PC-3 (cell line): ENCODE measurements around the gene GPN1. TPM values are rescaled to one million over a fixed set of nuclear protein-coding genes. Genes with fewer than 3 reads are reported as not detected.

Experiments
- ATAC-seq: fragments of 200-7000 bp; cut with Tn5 transposase; 2 replicates; pipeline ENCODE4 v1.9.1; 2020; ENCODE audit warnings: mild to moderate bottlenecking, moderate library complexity
- BruUV-seq: library from RNA; stranded (reverse); fragments of 400-500 nt; replicated peaks from 2 replicates; lab custom pipeline; 2021; lab: Mats Ljungman, UMichigan
- CTCF ChIA-PET: fragments of 300-600 bp; sonication (Branson Sonifier 250); formaldehyde crosslinking; loops from one replicate; lab custom pipeline; 2022; ENCODE audit warnings: antibody characterized with exemption; lab: Charles Lee
- POLR2A ChIA-PET: fragments of 300-600 bp; sonication (Branson Sonifier 250); formaldehyde crosslinking; loops from one replicate; lab custom pipeline; 2022; ENCODE audit warnings: antibody characterized with exemption; ENCODE audit not compliant: unreplicated experiment; lab: Charles Lee
- DNase-seq: peaks from one replicate; pipeline ENCODE4 v3.0.0-alpha.2; 2015
- H2AFZ ChIP-seq: fragments of 300-600 bp; sonication (generic); 2 replicates; pipeline ENCODE4 v1.6.0; 2016; ENCODE audit warnings: antibody characterized with exemption, low read length
- H3F3A ChIP-seq: fragments of 300-600 bp; sonication (generic); one replicate; pipeline ENCODE4 v1.6.0; 2017; ENCODE audit warnings: antibody characterized with exemption, low read length, control low read depth, mild to moderate bottlenecking; ENCODE audit not compliant: unreplicated experiment
- H3K27ac ChIP-seq: fragments of 300-600 bp; sonication (generic); 2 replicates; pipeline ENCODE4 v1.5.1; 2016; ENCODE audit warnings: mild to moderate bottlenecking, low read length
- H3K27me3 ChIP-seq: fragments of 300-600 bp; sonication (generic); 2 replicates; pipeline ENCODE4 v1.6.1; 2016; ENCODE audit warnings: low read length, mixed read lengths
- H3K36me3 ChIP-seq: fragments of 300-600 bp; sonication (generic); 2 replicates; pipeline ENCODE4 v1.6.1; 2016; ENCODE audit warnings: low read depth, mixed run types, low read length, mixed read lengths
- H3K4me1 ChIP-seq: fragments of 300-600 bp; sonication (generic); 2 replicates; pipeline ENCODE4 v1.5.1; 2016; ENCODE audit warnings: low read length; ENCODE audit not compliant: insufficient read depth
- H3K4me2 ChIP-seq: fragments of 300-600 bp; sonication (generic); 2 replicates; pipeline ENCODE4 v1.6.0; 2016; ENCODE audit warnings: low read length
- H3K4me3 ChIP-seq: fragments of 300-600 bp; sonication (generic); 2 replicates; pipeline ENCODE4 v1.5.1; 2016; ENCODE audit warnings: mild to moderate bottlenecking, low read length, mixed read lengths
- H3K79me2 ChIP-seq: fragments of 300-600 bp; sonication (generic); 2 replicates; pipeline ENCODE4 v1.6.1; 2017; ENCODE audit warnings: low read length, mixed read lengths
- H3K9ac ChIP-seq: fragments of 300-600 bp; sonication (generic); 2 replicates; pipeline ENCODE4 v1.6.0; 2016; ENCODE audit warnings: mild to moderate bottlenecking, low read length
- H3K9me2 ChIP-seq: fragments of 300-600 bp; sonication (generic); replicated peaks from 2 replicates; pipeline ENCODE4 v1.6.1; 2016; ENCODE audit warnings: mixed run types, low read length, mixed read lengths
- H3K9me3 ChIP-seq: fragments of 300-600 bp; sonication (generic); 2 replicates; pipeline ENCODE4 v1.6.1; 2016; ENCODE audit warnings: low read length, mixed read lengths
- H4K20me1 ChIP-seq: fragments of 300-600 bp; sonication (generic); 2 replicates; pipeline ENCODE4 v1.6.1; 2016; ENCODE audit warnings: low read length, mixed read lengths
- EZH2 ChIP-seq: fragments of 300-600 bp; sonication (generic); IDR thresholded peaks from one replicate; pipeline ENCODE4 v1.6.1; 2017; ENCODE audit warnings: antibody characterized with exemption, mild to moderate bottlenecking, low read length; ENCODE audit not compliant: unreplicated experiment
- EZH2phosphoT487 ChIP-seq: fragments of 300-600 bp; sonication (generic); IDR thresholded peaks from 2 replicates; pipeline ENCODE4 v1.6.1; 2018; ENCODE audit warnings: mild to moderate bottlenecking, antibody characterized with exemption, low read length, borderline replicate concordance
- intact Hi-C: fragments of 100-400 bp; cut with micrococcal nuclease; formaldehyde crosslinking; loops from 2 replicates; pipeline ENCODE4 v1.9.0; 2023
- total RNA-seq: library from RNA; depleted of rRNA; stranded (reverse); fragments of >200 nt; gene quantifications from 2 replicates; pipeline ENCODE4 v1.2.3, GENCODE V29; 2014
- TF ChIP-seq, protein P1 (sequence below): fragments of 300-600 bp; sonication (generic); conservative IDR thresholded peaks from 2 replicates; pipeline ENCODE4 v1.5.1; 2017; ENCODE audit warnings: antibody characterized with exemption, low read depth, mild to moderate bottlenecking, low read length

The GPN1 gene
- total RNA-seq, 1 experiment from 2014 or later = 46.8 TPM

DNA sequence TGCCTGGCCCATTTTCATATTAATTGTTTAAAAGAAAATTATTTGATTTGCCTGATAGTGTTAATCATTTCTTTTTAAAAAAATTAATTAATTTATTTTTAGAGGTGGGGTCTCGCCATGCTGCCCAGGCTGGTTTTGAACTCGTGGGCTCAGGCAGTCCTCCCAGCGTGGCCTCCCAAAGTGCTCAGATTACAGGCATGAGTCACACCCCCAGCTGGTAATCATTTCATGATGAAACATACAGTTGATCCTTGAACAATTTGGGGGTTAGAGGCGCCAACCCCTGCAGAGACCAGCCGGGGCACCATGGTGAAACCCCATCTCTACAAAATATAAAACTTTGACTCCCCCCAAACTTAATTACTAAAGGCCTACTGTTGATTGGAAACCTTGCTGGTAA lies 7.9 kb downstream of the GPN1 start:
- H3K4me2 ChIP-seq = no peak overlapping the region
- no peak for DNase-seq
- no peaks in the 10 kb centered on the region for H4K20me1 ChIP-seq
- intact Hi-C loops = no loop called here
- ChIA-PET CTCF (no interaction called here), POLR2A (no interaction called here)
- no peak overlapping the region for H3K4me3 ChIP-seq
- peaks cover 22% of the 10 kb centered on the region for H3K4me1 ChIP-seq
- H3K9me3 ChIP-seq = no peaks in the 10 kb centered on the region
- no peak for TF ChIP-seq EZH2phosphoT487
- TF ChIP-seq, protein P1, sequence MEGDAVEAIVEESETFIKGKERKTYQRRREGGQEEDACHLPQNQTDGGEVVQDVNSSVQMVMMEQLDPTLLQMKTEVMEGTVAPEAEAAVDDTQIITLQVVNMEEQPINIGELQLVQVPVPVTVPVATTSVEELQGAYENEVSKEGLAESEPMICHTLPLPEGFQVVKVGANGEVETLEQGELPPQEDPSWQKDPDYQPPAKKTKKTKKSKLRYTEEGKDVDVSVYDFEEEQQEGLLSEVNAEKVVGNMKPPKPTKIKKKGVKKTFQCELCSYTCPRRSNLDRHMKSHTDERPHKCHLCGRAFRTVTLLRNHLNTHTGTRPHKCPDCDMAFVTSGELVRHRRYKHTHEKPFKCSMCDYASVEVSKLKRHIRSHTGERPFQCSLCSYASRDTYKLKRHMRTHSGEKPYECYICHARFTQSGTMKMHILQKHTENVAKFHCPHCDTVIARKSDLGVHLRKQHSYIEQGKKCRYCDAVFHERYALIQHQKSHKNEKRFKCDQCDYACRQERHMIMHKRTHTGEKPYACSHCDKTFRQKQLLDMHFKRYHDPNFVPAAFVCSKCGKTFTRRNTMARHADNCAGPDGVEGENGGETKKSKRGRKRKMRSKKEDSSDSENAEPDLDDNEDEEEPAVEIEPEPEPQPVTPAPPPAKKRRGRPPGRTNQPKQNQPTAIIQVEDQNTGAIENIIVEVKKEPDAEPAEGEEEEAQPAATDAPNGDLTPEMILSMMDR = no peak
- no peak for TF ChIP-seq EZH2
- no peak for ATAC-seq
- no peaks in the 10 kb centered on the region for H3K27me3 ChIP-seq
- H2AFZ ChIP-seq = no peak overlapping the region
- BruUV-seq = no TSS peak
- H3K9ac ChIP-seq = no peak overlapping the region
- H3K27ac ChIP-seq = no peak overlapping the region
- peaks cover 5% of the 10 kb centered on the region for H3F3A ChIP-seq
- peaks cover 49% of the 10 kb centered on the region for H3K36me3 ChIP-seq
- H3K79me2 ChIP-seq = peaks cover 6% of the 10 kb centered on the region
- H3K9me2 ChIP-seq = no peaks in the 10 kb centered on the region

DNA sequence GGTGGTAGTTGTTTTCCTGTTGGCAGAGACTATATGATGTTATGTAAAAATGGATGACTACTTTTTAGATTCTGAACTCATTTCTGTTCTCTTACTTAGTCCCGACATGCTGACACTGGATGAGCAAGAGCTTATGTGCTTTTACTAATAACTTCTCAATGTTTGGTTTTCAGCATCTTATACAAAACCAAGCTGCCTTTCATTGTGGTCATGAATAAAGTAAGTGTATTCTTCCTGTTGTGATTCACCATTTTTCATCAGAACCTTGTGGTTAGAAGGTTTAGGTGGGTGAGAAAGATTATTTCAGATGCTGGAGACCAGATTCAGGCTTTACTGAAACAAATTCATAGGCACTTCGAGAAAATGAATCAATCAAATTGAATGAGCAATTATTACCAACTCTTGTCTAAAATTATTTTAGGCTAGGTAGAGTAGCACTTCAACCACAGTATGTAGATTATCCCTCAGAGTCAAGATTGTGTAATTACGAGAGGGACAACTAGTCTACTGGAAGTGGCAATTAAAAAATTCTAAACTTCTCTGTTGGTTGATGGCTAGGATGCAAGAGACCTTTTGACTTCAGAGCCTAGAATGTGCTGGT lies 9.3 kb downstream of the GPN1 start:
- Histone ChIP-seq H3K36me3 (peaks cover 40% of the 10 kb centered on the region), H3K9ac (peak overlapping the region; percentile 25; the same call in 1 of the 2 replicates), H3F3A (peaks cover 5% of the 10 kb centered on the region), H3K27me3 (no peaks in the 10 kb centered on the region), H2AFZ (no peak overlapping the region), H3K9me2 (no peaks in the 10 kb centered on the region), H3K79me2 (no peaks in the 10 kb centered on the region), H3K4me3 (no peak overlapping the region), H3K4me1 (peaks cover 22% of the 10 kb centered on the region), H3K4me2 (peak overlapping the region; percentile 21), H3K27ac (peak overlapping the region; percentile 81), H4K20me1 (no peaks in the 10 kb centered on the region), H3K9me3 (no peaks in the 10 kb centered on the region)
- intact Hi-C loops = no loop called here
- DNase-seq (peak; percentile 82), ATAC-seq (peak; percentile 93)
- BruUV-seq = no TSS peak
- TF ChIP-seq EZH2phosphoT487 = no peak
- no peak for TF ChIP-seq EZH2
- TF ChIP-seq, protein P1 = no peak
- CTCF ChIA-PET = interaction anchor here (0.5 kb wide), 1 partner anchor 68 kb away, joined by 3 read pairs; no protein-coding TSS in a partner anchor
- POLR2A ChIA-PET = no interaction called here

DNA sequence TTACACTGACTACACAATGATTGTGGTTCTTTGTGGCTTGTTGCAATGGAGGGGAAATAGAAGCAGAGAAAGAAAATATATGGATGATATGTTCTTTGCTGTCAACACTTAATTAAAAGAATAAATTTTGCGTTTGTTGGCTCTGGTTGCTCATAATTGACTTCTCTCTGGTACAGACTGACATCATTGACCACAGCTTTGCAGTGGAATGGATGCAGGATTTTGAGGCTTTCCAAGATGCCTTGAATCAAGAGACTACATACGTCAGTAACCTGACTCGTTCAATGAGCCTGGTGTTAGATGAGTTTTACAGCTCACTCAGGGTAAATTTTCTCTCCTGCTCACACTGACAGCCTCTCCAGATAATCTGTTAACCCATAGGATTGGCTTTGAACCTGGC lies 9.9 kb downstream of the GPN1 start:
- H2AFZ ChIP-seq = no peak overlapping the region
- no peak overlapping the region for H3K4me3 ChIP-seq
- peak overlapping the region; percentile 25; the same call in 1 of the 2 replicates for H3K9ac ChIP-seq
- H3K4me1 ChIP-seq = peaks cover 22% of the 10 kb centered on the region
- peaks cover 44% of the 10 kb centered on the region for H3K36me3 ChIP-seq
- TF ChIP-seq EZH2 (no peak), EZH2phosphoT487 (no peak)
- TF ChIP-seq, protein P1 = no peak
- no peaks in the 10 kb centered on the region for H3K9me3 ChIP-seq
- H3K27ac ChIP-seq = peak overlapping the region; percentile 81
- CTCF ChIA-PET = no interaction called here
- H3K79me2 ChIP-seq = no peaks in the 10 kb centered on the region
- intact Hi-C loops = no loop called here
- H3K9me2 ChIP-seq = no peaks in the 10 kb centered on the region
- H3F3A ChIP-seq = peaks cover 5% of the 10 kb centered on the region
- no TSS peak for BruUV-seq
- no peaks in the 10 kb centered on the region for H4K20me1 ChIP-seq
- H3K4me2 ChIP-seq = peak overlapping the region; percentile 21
- POLR2A ChIA-PET = no interaction called here
- ATAC-seq (no peak), DNase-seq (peak; percentile 18)
- no peaks in the 10 kb centered on the region for H3K27me3 ChIP-seq
